WTC11 (cell line): ENCODE data around the gene PAGE4. TPM values are rescaled to one million over a fixed set of nuclear protein-coding genes. Genes with fewer than 3 reads are reported as not detected.

Experiments used
- ATAC-seq: fragments of 200-7000 bp; cut with Tn5 transposase; 2 replicates; pipeline ENCODE4 v1.10.0; 2021; ENCODE audit warnings: mild to moderate bottlenecking, moderate library complexity
- CTCF ChIA-PET: fragments of 300-600 bp; sonication (Branson Sonifier 250); formaldehyde crosslinking; loops from one replicate; lab custom pipeline; 2021; ENCODE audit warnings: antibody characterized with exemption; lab: Charles Lee
- POLR2A ChIA-PET: fragments of 350-600 bp; sonication (Branson Sonifier 250); formaldehyde crosslinking; loops from one replicate; lab custom pipeline; 2021; ENCODE audit warnings: antibody characterized with exemption; lab: Charles Lee
- DNase-seq: peaks from one replicate; pipeline ENCODE4 v3.0.0; 2021; ENCODE audit warnings: low spot score
- H3K27ac Mint-ChIP-seq: 2 replicates; pipeline ENCODE4 v1.8.0; 2021; ENCODE audit warnings: mixed read lengths
- H3K27me3 Mint-ChIP-seq: 2 replicates; pipeline ENCODE4 v1.8.0; 2021; ENCODE audit warnings: low read depth, mild to moderate bottlenecking, moderate library complexity, mixed read lengths
- H3K36me3 Mint-ChIP-seq: 2 replicates; pipeline ENCODE4 v1.8.0; 2021; ENCODE audit warnings: mixed read lengths
- H3K4me1 Mint-ChIP-seq: 2 replicates; pipeline ENCODE4 v1.8.0; 2022; ENCODE audit warnings: mixed read lengths
- H3K4me3 Mint-ChIP-seq: 2 replicates; pipeline ENCODE4 v1.8.0; 2021; ENCODE audit warnings: mild to moderate bottlenecking, moderate library complexity, mixed read lengths
- H3K9me3 Mint-ChIP-seq: 2 replicates; pipeline ENCODE4 v1.8.0; 2021; ENCODE audit warnings: mixed read lengths
- CREB1 ChIP-seq: sonication (generic); formaldehyde crosslinking; IDR thresholded peaks from 2 replicates; pipeline ENCODE4 v1.8.0; 2023; ENCODE audit warnings: mild to moderate bottlenecking, missing genetic modification reagents
- CREM ChIP-seq: sonication (generic); formaldehyde crosslinking; IDR thresholded peaks from 2 replicates; pipeline ENCODE4 v1.8.1; 2022; ENCODE audit warnings: mild to moderate bottlenecking, missing genetic modification reagents, moderate library complexity
- E2F5 ChIP-seq: sonication (generic); formaldehyde crosslinking; IDR thresholded peaks from 2 replicates; pipeline ENCODE4 v1.8.1; 2022; ENCODE audit warnings: mild to moderate bottlenecking, moderate library complexity, missing genetic modification reagents
- GABPB1 ChIP-seq: sonication (generic); formaldehyde crosslinking; IDR thresholded peaks from 2 replicates; pipeline ENCODE4 v1.8.1; 2023; ENCODE audit warnings: mild to moderate bottlenecking, missing genetic modification reagents
- JAZF1 ChIP-seq: fragments of 250-450 bp; sonication (Bioruptor Pico); IDR thresholded peaks from 2 replicates; pipeline ENCODE4 v1.9.0; 2021; ENCODE audit warnings: moderate library complexity, mild to moderate bottlenecking, inconsistent platforms
- SOX15 ChIP-seq: fragments of 250-450 bp; sonication (Bioruptor Pico); IDR thresholded peaks from 2 replicates; pipeline ENCODE4 v1.9.0; 2021; ENCODE audit warnings: mild to moderate bottlenecking
- TP53 ChIP-seq: sonication (generic); formaldehyde crosslinking; IDR thresholded peaks from 2 replicates; pipeline ENCODE4 v1.8.1; 2023; ENCODE audit warnings: mild to moderate bottlenecking, missing genetic modification reagents
- ZNF219 ChIP-seq: sonication (generic); formaldehyde crosslinking; IDR thresholded peaks from 2 replicates; pipeline ENCODE4 v1.8.0; 2023; ENCODE audit warnings: missing genetic modification reagents, mild to moderate bottlenecking, borderline replicate concordance
- ZNF232 ChIP-seq: sonication (generic); formaldehyde crosslinking; IDR thresholded peaks from 2 replicates; pipeline ENCODE4 v1.8.0; 2022; ENCODE audit warnings: mild to moderate bottlenecking, missing genetic modification reagents
- ZNF281 ChIP-seq: sonication (generic); formaldehyde crosslinking; IDR thresholded peaks from 2 replicates; pipeline ENCODE4 v1.8.0; 2023; ENCODE audit warnings: mild to moderate bottlenecking, missing genetic modification reagents
- ZNF317 ChIP-seq: sonication (generic); formaldehyde crosslinking; IDR thresholded peaks from 2 replicates; pipeline ENCODE4 v1.8.1; 2023; ENCODE audit warnings: low read depth, mild to moderate bottlenecking, moderate library complexity, missing genetic modification reagents, borderline replicate concordance
- ZNF396 ChIP-seq: fragments of 250-450 bp; sonication (Bioruptor Pico); IDR thresholded peaks from 2 replicates; pipeline ENCODE4 v1.8.0; 2021; ENCODE audit warnings: mild to moderate bottlenecking, moderate library complexity, borderline replicate concordance
- total RNA-seq: library from RNA; stranded (reverse); gene quantifications from 3 replicates; pipeline ENCODE4 v1.2.3, GENCODE V29; 2021
- TF ChIP-seq, protein P1 (sequence below): sonication (generic); formaldehyde crosslinking; IDR thresholded peaks from 2 replicates; pipeline ENCODE4 v1.8.0; 2022; ENCODE audit warnings: mild to moderate bottlenecking, missing genetic modification reagents
- TF ChIP-seq, protein P2 (sequence below): sonication (generic); formaldehyde crosslinking; IDR thresholded peaks from 2 replicates; pipeline ENCODE4 v1.8.0; 2022; ENCODE audit warnings: missing genetic modification reagents
- TF ChIP-seq, protein P3 (sequence below): fragments of 250-450 bp; sonication (Bioruptor Pico); conservative IDR thresholded peaks from 2 replicates; pipeline ENCODE4 v1.9.0; 2021; ENCODE audit warnings: mild to moderate bottlenecking
- TF ChIP-seq, protein P4 (sequence below): sonication (generic); formaldehyde crosslinking; IDR thresholded peaks from 2 replicates; pipeline ENCODE4 v1.8.0; 2023; ENCODE audit warnings: missing genetic modification reagents, mild to moderate bottlenecking, borderline replicate concordance
- TF ChIP-seq, protein P5 (sequence below): sonication (generic); formaldehyde crosslinking; IDR thresholded peaks from 2 replicates; pipeline ENCODE4 v1.8.1; 2022; ENCODE audit warnings: low read depth, mild to moderate bottlenecking, moderate library complexity, missing genetic modification reagents, borderline replicate concordance

The PAGE4 gene
- total RNA-seq, 1 experiment from 2014 or later: not detected

- no peak for TF ChIP-seq ZNF281
- TF ChIP-seq ZNF396: no peak
- TF ChIP-seq, protein P1, sequence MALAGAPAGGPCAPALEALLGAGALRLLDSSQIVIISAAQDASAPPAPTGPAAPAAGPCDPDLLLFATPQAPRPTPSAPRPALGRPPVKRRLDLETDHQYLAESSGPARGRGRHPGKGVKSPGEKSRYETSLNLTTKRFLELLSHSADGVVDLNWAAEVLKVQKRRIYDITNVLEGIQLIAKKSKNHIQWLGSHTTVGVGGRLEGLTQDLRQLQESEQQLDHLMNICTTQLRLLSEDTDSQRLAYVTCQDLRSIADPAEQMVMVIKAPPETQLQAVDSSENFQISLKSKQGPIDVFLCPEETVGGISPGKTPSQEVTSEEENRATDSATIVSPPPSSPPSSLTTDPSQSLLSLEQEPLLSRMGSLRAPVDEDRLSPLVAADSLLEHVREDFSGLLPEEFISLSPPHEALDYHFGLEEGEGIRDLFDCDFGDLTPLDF: no peak
- TF ChIP-seq GABPB1 (CRISPR knock-in tag): no peak
- TF ChIP-seq, protein P2, sequence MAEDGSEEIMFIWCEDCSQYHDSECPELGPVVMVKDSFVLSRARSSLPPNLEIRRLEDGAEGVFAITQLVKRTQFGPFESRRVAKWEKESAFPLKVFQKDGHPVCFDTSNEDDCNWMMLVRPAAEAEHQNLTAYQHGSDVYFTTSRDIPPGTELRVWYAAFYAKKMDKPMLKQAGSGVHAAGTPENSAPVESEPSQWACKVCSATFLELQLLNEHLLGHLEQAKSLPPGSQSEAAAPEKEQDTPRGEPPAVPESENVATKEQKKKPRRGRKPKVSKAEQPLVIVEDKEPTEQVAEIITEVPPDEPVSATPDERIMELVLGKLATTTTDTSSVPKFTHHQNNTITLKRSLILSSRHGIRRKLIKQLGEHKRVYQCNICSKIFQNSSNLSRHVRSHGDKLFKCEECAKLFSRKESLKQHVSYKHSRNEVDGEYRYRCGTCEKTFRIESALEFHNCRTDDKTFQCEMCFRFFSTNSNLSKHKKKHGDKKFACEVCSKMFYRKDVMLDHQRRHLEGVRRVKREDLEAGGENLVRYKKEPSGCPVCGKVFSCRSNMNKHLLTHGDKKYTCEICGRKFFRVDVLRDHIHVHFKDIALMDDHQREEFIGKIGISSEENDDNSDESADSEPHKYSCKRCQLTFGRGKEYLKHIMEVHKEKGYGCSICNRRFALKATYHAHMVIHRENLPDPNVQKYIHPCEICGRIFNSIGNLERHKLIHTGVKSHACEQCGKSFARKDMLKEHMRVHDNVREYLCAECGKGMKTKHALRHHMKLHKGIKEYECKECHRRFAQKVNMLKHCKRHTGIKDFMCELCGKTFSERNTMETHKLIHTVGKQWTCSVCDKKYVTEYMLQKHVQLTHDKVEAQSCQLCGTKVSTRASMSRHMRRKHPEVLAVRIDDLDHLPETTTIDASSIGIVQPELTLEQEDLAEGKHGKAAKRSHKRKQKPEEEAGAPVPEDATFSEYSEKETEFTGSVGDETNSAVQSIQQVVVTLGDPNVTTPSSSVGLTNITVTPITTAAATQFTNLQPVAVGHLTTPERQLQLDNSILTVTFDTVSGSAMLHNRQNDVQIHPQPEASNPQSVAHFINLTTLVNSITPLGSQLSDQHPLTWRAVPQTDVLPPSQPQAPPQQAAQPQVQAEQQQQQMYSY: no peak
- no peak for TF ChIP-seq ZNF232 (CRISPR knock-in tag)
Measured at GRCh38 chrX:49862093-49862492, 33.0 kb downstream of the PAGE4 start (continued).

DNA sequence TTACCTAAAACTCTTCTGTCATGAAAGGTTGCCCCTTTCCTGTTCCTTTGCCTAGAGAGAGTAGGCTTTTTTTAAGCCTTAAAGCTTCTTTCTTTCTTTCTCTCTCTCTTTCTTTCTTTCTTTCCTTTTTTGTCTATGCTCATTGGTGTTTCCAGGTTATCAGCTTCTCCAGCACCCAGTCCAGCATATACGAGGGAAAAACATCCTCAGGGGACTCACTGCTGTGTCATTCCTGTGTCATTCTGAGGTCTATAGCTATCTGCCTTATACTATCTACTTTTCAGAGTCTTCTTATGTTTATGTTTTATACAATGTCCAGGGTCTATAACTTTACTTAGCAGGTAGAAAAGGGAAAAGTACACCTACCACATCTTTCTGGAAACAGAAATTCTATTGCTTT is 39.6 kb downstream of the PAGE4 start:
- H3K27ac Mint-ChIP-seq: no peak overlapping the region
- H3K4me1 Mint-ChIP-seq: no peaks in the 10 kb centered on the region
- DNase-seq: no peak
- no peak overlapping the region for H3K4me3 Mint-ChIP-seq
- no peaks in the 10 kb centered on the region for H3K9me3 Mint-ChIP-seq
- no peaks in the 10 kb centered on the region; the same call in none of the 2 replicates for H3K27me3 Mint-ChIP-seq
- no peak for ATAC-seq
- no peaks in the 10 kb centered on the region for H3K36me3 Mint-ChIP-seq
- ChIA-PET CTCF (interaction anchor here (0.6 to 0.8 kb wide), 2 partner anchors 10 to 157 kb away, joined by 3 read pairs; partner anchors contain the start of gene USP27X), POLR2A (no interaction called here)
- TF ChIP-seq, protein P1: no peak
- no peak for TF ChIP-seq GABPB1 (CRISPR knock-in tag)
- TF ChIP-seq ZNF317: no peak
- no peak for TF ChIP-seq CREM (CRISPR knock-in tag)
- TF ChIP-seq, protein P3, sequence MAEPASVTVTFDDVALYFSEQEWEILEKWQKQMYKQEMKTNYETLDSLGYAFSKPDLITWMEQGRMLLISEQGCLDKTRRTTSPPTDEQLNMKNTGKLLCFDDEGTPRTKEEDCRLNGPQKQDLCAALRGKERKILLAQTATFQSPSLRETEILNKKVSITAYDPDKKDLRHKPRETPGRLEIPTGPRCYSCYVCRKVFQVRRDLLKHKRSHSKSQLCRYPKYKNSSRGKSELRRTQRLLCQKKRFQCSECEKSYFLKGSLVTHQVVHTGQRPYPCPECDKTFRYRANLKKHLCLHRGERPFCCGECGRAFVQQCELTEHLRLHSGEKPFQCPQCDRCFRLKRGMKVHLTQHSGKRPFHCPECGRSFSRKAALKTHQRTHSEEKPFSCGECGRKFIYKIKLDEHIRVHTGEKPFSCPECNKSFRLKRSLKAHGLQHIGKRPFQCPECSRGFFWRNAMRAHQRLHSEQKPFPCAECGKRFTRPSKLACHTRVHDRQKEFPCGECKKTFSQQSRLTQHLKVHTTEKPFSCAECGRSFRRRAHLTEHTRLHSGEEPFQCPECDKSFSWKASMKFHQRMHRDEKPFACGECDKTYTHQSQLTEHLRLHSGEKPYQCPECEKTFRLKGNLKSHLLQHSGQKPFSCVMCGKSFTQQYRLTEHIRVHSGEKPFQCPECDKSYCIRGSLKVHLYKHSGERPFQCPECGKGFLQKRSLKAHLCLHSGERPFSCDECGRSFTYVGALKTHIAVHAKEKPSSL: no peak
- TF ChIP-seq, protein P4, sequence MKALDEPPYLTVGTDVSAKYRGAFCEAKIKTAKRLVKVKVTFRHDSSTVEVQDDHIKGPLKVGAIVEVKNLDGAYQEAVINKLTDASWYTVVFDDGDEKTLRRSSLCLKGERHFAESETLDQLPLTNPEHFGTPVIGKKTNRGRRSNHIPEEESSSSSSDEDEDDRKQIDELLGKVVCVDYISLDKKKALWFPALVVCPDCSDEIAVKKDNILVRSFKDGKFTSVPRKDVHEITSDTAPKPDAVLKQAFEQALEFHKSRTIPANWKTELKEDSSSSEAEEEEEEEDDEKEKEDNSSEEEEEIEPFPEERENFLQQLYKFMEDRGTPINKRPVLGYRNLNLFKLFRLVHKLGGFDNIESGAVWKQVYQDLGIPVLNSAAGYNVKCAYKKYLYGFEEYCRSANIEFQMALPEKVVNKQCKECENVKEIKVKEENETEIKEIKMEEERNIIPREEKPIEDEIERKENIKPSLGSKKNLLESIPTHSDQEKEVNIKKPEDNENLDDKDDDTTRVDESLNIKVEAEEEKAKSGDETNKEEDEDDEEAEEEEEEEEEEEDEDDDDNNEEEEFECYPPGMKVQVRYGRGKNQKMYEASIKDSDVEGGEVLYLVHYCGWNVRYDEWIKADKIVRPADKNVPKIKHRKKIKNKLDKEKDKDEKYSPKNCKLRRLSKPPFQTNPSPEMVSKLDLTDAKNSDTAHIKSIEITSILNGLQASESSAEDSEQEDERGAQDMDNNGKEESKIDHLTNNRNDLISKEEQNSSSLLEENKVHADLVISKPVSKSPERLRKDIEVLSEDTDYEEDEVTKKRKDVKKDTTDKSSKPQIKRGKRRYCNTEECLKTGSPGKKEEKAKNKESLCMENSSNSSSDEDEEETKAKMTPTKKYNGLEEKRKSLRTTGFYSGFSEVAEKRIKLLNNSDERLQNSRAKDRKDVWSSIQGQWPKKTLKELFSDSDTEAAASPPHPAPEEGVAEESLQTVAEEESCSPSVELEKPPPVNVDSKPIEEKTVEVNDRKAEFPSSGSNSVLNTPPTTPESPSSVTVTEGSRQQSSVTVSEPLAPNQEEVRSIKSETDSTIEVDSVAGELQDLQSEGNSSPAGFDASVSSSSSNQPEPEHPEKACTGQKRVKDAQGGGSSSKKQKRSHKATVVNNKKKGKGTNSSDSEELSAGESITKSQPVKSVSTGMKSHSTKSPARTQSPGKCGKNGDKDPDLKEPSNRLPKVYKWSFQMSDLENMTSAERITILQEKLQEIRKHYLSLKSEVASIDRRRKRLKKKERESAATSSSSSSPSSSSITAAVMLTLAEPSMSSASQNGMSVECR: no peak
- TF ChIP-seq JAZF1 (CRISPR knock-in tag): no peak
- TF ChIP-seq, protein P5, sequence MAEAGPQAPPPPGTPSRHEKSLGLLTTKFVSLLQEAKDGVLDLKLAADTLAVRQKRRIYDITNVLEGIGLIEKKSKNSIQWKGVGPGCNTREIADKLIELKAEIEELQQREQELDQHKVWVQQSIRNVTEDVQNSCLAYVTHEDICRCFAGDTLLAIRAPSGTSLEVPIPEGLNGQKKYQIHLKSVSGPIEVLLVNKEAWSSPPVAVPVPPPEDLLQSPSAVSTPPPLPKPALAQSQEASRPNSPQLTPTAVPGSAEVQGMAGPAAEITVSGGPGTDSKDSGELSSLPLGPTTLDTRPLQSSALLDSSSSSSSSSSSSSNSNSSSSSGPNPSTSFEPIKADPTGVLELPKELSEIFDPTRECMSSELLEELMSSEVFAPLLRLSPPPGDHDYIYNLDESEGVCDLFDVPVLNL: no peak
- no peak for TF ChIP-seq CREB1 (CRISPR knock-in tag)
- no peak for TF ChIP-seq TP53 (CRISPR knock-in tag)
- no peak for TF ChIP-seq E2F5 (CRISPR knock-in tag)
- TF ChIP-seq SOX15 (CRISPR knock-in tag): no peak
- TF ChIP-seq ZNF219 (CRISPR knock-in tag): no peak
